Measurements from ENCODE around the gene EMCN. TPM values are rescaled to one million over a fixed set of nuclear protein-coding genes. Genes with fewer than 3 reads are reported as not detected.

The EMCN gene
- 22.8 and 40.8 TPM in 2 replicates for total RNA-seq

GRCh38 chr4:100517864-100518341 is at the start of gene EMCN:
EMCN (minus strand) TSS chr4:100518022; CDS start chr4:100517914, 108 bp downstream.

